Liver (tissue), 3 donors: Measurements from ENCODE around the gene BGN.

ENCODE experiments used
- RXRA ChIP-seq, 2 donors: IDR thresholded peaks; 2 replicates each; pipeline ENCODE4 v1.6.1; 2017 to 2018; ENCODE audit warnings: antibody characterized with exemption in 2 of 2, mild to moderate bottlenecking in 1 of 2
- TAF1 ChIP-seq: conservative IDR thresholded peaks from 2 replicates; pipeline ENCODE4 v1.6.1; 2016; ENCODE audit warnings: antibody characterized with exemption, mild to moderate bottlenecking
- TF ChIP-seq, protein P1 (sequence below): fragments of 150-350 bp; IDR thresholded peaks from 2 replicates; pipeline ENCODE4 v1.5.1; 2017; ENCODE audit warnings: improper control_type of control experiment, low read depth, low read length; ENCODE audit not compliant: missing input control
- TF ChIP-seq, protein P2 (sequence below): IDR thresholded peaks from 2 replicates; pipeline ENCODE4 v1.6.1; 2016; ENCODE audit warnings: antibody characterized with exemption
- TF ChIP-seq, protein P3 (sequence below): IDR thresholded peaks from 2 replicates; pipeline ENCODE4 v1.6.1; 2016; ENCODE audit warnings: antibody characterized with exemption, mild to moderate bottlenecking
- TF ChIP-seq, protein P4 (sequence below): IDR thresholded peaks from 2 replicates; pipeline ENCODE4 v1.6.1; 2016; ENCODE audit warnings: antibody characterized with exemption
- donor health status: healthy.
- donor health status: healthy.

DNA sequence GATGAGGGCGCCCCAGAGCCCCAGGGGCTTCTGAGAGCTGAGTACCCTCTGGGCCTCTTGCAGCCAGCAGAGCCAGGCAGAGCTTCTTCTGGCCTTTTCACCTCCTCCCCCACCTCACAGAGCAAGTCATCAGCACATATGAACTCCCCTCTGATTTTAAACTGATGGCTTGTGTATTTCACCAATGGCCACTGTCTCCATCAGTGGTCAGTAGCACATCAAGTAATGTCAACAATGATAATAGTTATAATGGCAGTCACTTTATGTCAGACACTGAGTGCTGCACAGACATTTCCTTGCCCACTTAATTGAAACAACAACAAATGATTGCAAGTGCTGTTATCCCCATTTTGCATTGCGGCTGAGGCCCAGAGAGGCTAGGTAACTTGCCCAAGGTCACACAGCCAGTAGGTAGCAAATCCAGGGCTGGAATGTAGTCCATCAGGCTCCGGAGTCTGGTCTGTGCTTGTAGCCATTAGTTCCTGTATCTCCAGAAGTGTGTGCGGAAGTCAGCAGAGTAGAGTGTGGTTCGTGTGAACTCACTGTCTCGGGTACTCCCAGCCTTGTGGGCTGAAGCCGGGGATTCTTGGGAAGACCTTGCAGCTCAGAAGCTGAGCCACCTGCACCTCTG is 25.6 kb downstream of the BGN start:
- TF ChIP-seq, protein P1, sequence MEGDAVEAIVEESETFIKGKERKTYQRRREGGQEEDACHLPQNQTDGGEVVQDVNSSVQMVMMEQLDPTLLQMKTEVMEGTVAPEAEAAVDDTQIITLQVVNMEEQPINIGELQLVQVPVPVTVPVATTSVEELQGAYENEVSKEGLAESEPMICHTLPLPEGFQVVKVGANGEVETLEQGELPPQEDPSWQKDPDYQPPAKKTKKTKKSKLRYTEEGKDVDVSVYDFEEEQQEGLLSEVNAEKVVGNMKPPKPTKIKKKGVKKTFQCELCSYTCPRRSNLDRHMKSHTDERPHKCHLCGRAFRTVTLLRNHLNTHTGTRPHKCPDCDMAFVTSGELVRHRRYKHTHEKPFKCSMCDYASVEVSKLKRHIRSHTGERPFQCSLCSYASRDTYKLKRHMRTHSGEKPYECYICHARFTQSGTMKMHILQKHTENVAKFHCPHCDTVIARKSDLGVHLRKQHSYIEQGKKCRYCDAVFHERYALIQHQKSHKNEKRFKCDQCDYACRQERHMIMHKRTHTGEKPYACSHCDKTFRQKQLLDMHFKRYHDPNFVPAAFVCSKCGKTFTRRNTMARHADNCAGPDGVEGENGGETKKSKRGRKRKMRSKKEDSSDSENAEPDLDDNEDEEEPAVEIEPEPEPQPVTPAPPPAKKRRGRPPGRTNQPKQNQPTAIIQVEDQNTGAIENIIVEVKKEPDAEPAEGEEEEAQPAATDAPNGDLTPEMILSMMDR: no peak
- TF ChIP-seq RXRA (IDR thresholded peaks at IDR 0.05) (no peak), TAF1 (no peak)
- TF ChIP-seq, protein P2, sequence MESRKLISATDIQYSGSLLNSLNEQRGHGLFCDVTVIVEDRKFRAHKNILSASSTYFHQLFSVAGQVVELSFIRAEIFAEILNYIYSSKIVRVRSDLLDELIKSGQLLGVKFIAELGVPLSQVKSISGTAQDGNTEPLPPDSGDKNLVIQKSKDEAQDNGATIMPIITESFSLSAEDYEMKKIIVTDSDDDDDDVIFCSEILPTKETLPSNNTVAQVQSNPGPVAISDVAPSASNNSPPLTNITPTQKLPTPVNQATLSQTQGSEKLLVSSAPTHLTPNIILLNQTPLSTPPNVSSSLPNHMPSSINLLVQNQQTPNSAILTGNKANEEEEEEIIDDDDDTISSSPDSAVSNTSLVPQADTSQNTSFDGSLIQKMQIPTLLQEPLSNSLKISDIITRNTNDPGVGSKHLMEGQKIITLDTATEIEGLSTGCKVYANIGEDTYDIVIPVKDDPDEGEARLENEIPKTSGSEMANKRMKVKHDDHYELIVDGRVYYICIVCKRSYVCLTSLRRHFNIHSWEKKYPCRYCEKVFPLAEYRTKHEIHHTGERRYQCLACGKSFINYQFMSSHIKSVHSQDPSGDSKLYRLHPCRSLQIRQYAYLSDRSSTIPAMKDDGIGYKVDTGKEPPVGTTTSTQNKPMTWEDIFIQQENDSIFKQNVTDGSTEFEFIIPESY: no peak
- TF ChIP-seq, protein P3, sequence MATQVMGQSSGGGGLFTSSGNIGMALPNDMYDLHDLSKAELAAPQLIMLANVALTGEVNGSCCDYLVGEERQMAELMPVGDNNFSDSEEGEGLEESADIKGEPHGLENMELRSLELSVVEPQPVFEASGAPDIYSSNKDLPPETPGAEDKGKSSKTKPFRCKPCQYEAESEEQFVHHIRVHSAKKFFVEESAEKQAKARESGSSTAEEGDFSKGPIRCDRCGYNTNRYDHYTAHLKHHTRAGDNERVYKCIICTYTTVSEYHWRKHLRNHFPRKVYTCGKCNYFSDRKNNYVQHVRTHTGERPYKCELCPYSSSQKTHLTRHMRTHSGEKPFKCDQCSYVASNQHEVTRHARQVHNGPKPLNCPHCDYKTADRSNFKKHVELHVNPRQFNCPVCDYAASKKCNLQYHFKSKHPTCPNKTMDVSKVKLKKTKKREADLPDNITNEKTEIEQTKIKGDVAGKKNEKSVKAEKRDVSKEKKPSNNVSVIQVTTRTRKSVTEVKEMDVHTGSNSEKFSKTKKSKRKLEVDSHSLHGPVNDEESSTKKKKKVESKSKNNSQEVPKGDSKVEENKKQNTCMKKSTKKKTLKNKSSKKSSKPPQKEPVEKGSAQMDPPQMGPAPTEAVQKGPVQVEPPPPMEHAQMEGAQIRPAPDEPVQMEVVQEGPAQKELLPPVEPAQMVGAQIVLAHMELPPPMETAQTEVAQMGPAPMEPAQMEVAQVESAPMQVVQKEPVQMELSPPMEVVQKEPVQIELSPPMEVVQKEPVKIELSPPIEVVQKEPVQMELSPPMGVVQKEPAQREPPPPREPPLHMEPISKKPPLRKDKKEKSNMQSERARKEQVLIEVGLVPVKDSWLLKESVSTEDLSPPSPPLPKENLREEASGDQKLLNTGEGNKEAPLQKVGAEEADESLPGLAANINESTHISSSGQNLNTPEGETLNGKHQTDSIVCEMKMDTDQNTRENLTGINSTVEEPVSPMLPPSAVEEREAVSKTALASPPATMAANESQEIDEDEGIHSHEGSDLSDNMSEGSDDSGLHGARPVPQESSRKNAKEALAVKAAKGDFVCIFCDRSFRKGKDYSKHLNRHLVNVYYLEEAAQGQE: no peak
- TF ChIP-seq, protein P4, sequence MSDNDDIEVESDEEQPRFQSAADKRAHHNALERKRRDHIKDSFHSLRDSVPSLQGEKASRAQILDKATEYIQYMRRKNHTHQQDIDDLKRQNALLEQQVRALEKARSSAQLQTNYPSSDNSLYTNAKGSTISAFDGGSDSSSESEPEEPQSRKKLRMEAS: no peak
